GM21515 (cell line): ENCODE measurements around the gene NIM1K.
A peak's percentile ranks its signal among the peaks of the same experiment; 100 is the strongest.
"Not testable (repeated sequence)": the region's sequence is repeated elsewhere in the genome, so short reads cannot be mapped to it uniquely, and the experiment has no call there.

Experiments
- ATAC-seq: cut with Tn5 transposase; IDR thresholded peaks from one replicate; pipeline ENCODE4 v1.9.1; 2021; ENCODE audit not compliant: unreplicated experiment

Gene NIM1K

DNA sequence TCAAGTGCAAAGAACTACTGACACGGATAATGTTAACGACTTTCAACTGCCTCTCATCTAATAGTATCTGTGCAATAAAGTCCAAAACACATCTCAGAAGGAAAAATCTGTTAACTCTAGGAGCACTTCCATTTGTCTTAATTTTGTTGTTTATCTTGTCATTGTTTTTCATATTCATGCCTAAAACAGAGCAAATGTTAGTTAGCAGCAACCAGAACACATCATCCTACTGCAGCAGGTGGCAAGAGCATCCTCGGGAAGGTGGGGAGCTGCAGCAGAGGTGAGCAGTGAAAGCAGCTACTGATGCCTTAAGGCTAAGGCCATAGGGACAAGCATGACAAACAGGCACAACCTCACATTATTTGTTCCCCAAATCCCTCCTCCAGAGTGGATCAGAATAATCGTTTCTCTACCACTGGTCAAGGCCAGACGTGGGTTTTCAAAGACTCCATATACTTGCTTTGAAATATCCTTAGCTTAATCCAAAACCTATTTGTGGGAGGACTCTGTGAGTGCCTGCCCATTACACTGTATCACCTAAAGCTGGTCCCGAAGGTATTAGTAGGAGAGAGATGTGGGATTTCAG, 120.1 kb downstream of the NIM1K start:
- no peak for ATAC-seq

DNA sequence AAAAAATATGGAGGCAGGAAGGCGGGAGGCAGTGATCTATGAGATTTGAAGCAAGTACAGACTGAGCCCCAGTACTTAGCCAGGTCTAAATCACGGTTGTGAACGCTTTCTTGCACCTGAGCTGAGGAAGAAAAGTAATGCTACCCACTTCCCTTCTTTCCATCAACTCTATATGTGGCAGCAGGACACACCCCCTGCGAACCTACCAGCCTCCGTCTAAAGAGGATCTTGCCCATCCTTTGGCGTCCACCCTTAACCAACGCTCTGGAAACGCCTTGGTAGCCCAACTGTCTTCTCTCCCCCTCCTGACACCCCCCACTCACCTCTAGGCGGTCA, 120.6 kb downstream of the NIM1K start:
- peak; percentile 12 for ATAC-seq

DNA sequence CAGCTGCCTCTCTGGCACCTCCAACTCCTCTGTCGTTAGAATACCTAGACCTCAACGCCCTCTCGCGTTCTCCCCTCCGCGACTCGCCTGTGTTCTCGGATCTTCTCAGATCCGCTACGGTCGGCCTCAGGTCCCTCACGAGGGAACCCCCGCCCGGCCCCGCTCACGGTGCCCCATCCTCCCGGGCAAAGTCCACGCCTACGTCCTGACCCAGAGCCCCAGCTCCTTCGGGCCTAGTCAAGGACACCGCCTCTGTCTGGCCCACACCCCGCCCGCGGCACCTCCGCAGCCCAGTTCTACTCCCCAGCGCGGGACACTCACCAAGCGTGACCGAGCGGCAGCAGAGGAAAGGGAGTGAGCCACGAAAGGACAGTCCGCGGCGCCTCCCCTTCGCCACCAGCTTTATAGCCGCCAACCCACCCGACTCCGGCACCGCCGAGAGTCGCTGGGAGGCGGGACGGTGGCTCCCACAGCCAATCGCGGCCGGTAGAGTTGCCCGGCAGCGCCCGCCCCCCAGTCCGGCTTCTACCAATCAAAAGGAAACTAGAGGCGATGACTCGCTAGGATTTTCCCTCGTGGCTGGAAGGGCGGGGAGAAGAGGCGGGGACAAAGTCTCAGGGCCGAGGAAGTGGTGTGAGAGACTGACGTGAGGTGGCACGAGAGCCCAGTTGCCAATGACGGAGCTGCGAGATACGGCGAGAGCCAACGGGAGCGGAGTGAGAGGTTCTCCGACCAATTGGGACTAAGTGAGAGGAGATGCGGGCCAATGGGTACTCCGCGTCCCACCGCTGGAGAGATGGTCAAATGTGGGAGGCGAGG, 121.2 kb downstream of the NIM1K start, which contains the start of gene HMGCS1:
HMGCS1 (minus strand) TSS at position 378 of the 819 bp plus-strand sequence. CDS start 14,447 bp downstream, outside the sequence.
- peak; percentile 94 for ATAC-seq

DNA sequence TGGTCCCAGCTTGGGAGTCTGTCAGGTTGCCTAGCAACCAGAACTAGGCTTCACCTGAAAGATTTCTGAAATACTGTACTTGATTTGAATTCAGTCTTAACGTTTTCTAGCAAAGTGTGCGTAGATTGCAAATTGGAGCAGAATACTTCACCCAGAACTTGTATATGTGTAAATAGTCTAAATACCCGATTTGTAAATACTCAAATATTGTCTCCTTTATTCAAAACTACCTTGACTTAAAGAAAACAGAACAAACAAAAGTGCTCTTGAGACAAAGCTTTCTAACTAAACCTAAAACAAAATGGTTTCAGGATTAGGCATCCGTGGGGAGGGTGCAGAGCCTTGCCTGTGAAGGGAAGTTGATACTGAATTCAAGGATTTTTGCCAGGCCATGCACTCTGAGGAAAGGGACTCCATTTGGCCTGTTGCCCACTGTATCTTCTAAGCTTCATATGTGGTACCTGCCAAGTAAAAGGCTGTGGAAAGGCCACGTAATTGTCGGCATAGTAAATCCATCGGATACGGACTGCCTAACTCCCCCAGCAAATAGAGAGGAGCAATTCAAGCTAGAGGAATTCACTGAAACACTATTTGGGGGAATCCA, 121.9 kb downstream of the NIM1K start:
- no peak for ATAC-seq

DNA sequence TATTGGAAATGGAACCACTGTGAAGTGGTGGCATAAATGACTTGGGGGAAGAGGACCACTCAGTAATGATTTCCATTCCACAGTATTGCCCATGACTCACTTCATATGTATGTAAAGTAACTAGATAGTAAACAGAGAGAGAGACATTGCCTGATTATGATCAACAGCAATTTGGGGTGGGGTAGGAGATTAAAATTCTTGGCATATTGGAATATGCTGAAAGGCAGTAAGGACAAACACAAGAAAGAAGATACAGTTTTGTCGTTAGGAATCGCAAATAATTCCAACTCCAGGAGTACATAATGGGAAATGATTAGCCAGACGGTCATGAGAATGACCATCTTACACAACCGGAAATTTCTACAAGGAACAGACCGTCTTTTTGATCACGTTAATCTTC, 122.7 kb downstream of the NIM1K start:
- ATAC-seq = no peak

DNA sequence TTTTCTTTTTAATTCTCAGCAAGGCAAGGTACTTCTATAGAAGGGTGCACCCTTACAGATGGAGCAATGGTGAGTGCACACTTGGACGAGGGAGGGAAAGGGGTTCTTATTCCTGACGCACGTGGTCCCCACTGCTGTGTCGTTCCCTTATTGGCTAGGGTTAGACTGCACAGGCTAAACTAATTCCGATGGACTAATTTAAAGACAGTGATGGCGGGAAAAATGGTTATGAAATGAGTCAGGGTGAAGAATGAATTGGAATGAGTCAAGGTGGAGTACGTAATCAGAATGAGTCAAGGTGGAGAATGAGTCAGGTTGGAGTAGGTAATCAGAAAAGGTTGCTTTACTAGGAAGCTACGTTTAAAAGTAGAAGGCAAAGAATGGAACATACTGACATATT, 123.2 kb downstream of the NIM1K start:
- no peak for ATAC-seq

DNA sequence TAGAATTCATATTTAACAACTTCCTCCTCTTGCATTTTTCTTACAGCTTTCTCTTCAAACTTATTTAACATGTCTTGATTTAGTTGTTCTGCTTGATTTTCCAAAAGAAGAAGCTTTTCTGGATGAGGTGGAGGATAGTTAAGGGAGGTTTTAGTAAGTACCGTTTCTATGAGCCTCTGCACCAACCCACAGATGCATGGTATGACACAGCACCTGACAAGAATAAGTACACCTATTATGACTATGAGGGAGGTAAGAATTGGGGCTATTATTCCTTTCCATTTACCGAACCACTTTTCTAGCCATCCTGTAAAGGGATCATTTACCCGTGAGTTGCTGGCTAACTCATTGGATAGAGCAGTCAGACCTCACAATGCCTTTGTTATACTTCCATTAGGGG, 123.7 kb downstream of the NIM1K start:
- no peak for ATAC-seq

DNA sequence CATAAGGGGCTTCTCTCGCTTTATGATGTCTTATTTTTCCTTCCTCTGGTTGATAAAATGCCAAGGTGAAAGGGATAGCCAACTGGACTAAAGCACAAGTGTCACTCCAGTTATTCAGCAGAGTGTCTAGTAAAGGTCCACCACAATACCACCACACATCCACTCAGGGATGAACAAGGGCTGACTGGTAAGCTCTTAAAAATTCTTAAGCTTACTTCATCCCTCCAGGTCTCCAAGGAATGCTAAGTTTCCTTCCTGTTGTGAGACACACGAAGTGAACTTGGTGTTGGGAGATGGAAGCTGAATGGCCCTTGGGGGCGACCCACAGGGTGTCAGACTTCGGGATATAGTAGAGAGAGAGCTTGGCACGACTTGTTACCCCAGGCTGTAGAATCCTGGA, 124.4 kb downstream of the NIM1K start:
- no peak for ATAC-seq

DNA sequence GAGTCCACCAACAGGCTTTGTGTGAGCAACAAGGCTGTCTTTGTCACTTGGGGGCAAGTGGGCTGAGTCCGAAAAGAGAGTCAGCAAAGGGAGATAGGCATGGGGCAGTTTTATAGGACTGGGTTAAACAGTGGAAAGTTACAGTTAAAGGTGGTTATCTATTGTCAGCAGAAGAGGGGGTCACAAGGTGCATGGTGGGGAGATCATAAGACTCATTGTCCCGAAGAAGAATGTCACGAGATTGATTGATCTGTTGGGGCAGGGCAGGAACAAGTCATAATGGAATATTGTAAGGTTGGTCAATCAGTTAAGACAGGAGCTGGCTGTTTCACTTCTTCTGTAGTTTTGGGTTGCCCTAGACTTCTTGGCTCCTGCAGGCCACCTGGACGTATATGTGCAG, 128.8 kb downstream of the NIM1K start:
- ATAC-seq = no peak

DNA sequence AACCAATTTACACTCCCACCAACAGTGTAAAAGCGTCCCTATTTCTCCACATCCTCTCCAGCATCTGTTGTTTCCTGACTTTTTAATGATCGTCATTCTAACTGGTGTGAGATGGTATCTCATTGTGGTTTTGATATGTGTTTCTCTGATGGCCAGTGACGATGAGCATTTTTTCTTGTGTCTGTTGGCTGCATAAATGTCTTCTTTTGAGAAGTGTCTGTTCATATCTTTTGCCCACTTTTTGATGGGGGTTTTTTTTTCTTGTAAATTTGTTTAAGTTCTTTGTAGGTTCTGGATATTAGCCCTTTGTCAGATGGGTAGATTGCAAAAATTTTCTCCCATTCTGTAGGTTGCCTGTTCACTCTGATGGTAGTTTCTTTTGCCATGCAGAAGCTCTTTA, 131.5 kb downstream of the NIM1K start:
- ATAC-seq = not testable (repeated sequence)

DNA sequence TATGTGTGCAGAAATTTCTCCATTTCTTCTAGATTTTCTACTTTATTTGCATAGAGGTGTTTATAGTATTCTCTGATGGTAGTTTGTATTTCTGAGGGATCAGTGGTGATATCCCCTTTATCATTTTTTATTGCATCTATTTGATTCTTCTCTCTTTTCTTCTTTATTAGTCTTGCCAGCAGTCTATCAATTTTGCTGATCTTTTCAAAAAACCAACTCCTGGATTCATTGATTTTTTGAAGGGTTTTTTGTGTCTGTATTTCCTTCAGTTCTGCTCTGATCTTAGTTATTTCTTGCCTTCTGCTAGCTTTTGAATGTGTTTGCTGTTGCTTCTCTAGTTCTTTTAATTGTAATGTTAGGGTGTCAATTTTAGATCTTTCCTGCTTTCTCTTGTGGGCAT, 133.6 kb downstream of the NIM1K start:
- ATAC-seq = not testable (repeated sequence)
